CD4-positive, alpha-beta T cell treated with Interleukin-12 subunit alpha and Interleukin-12 subunit beta, for 1 hour (primary cell): Measurements from ENCODE around the gene EPS15.
"Not testable (repeated sequence)": the region's sequence is repeated elsewhere in the genome, so short reads cannot be mapped to it uniquely, and the experiment has no call there.

Source experiments
- DNase-seq: peaks from one replicate; pipeline ENCODE4 v3.0.0-alpha.2; 2020

Gene EPS15

GRCh38 chr1:51329443-51330325, 189.4 kb downstream of the EPS15 start:
- no peak for DNase-seq

- no peak for DNase-seq
These were observed 190.1 kb downstream of the EPS15 start for GRCh38 chr1:51328926-51329325.

GRCh38 chr1:51328279-51328678, 190.8 kb downstream of the EPS15 start:
- no peak for DNase-seq

DNA sequence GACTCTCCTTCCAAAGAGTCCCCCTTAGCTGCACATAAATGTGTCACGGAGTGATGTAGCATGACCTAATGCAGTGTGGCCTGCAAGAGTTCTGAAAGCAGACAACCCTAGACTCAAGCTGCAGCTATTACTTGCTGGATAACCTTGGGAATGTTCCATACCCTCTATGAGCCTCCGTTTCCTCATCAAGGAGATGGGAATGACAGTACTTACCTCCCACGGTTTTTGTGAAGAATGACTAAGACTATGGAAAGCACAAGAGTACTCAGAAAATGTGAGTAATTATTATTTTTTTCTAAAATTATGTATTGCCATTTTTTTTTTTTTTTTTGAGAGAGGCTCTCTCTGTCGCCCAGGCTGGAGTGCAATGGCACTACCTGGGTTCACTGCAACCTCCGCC, 191.7 kb downstream of the EPS15 start:
- DNase-seq = no peak

GRCh38 chr1:51326839-51327238, 192.2 kb downstream of the EPS15 start:
- DNase-seq = no peak

DNA sequence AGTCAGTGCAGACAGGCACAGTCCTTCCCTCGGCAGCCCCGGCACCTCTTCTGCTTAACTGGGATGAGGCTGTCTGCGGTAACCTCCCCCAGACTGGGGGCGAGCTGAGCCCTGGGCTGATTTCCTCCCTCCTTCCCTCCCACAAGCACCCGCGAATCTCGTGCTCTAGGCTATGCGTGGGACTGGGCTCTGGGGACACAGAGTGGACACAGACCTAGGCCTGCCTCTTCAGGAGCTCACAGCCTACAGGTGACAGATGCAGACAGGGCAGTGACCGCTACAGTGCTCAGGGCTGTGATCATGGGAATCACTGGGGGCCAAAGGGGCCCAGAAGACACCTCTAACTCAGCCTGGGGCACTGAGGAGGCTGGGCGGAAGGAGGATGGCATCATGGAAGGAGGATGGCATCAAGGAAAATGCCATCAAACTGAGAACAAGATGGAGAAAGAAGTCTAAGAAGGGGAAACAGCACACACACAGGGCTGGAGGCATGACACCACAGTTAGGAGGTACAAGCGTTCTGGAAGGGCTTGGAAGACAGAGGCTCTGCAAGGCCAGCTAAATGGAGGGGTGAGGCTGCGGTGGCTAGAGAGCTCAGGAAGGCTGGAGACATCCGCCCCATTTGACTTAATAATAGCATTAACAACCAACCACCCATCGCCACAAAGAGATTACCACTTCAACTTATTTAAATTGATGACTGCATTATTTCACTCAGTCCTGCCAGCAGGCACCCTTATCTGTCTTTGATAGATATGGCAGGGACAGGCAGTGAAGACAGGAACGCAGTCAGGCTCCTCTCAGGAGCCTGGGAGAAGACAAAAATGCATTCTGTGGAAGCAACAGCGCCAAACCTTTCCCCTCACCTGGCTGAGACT, 192.9 kb downstream of the EPS15 start:
- no peak for DNase-seq

DNA sequence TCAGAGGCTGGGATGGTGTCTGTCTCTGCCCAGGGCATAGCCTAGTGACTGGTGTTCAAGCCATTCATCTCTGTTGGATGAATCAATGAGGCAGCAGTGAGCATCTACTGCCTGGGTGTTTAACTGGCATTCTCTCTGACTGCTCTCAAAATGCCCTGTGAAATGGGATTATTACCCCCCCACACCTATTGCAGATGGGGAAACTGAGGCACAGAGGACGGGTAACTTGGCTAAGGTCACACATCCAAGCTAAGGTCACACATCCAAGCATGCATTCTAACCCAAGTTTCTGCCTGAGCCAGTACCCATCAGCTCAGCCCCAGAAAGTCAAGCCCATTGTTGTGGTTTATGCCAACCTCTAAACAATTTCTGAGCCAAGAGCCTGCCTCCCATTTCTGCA, 193.7 kb downstream of the EPS15 start:
- no peak for DNase-seq

- not testable (repeated sequence) for DNase-seq
These were observed 194.1 kb downstream of the EPS15 start for GRCh38 chr1:51325011-51325385.

GRCh38 chr1:51324251-51325010, 194.6 kb downstream of the EPS15 start:
- no peak for DNase-seq

DNA sequence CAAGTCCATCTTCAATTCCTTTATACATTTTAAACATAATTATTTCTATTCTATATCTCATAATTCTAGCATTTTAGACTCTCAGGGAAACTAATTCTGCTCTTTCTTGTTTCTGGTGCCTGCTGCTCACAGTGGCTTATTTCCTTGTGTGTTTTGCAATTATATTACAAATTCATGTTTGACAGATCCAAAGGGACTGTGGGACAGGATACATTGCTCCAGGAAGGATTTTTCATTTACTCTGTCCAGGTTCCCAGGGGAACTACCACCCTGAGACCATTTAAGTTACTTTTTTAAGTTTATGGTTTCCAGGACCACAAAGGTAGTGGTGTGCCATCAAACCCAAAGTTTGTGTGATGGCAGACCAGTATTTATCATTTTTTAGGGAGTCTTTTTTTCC, 195.3 kb downstream of the EPS15 start:
- no peak for DNase-seq

DNA sequence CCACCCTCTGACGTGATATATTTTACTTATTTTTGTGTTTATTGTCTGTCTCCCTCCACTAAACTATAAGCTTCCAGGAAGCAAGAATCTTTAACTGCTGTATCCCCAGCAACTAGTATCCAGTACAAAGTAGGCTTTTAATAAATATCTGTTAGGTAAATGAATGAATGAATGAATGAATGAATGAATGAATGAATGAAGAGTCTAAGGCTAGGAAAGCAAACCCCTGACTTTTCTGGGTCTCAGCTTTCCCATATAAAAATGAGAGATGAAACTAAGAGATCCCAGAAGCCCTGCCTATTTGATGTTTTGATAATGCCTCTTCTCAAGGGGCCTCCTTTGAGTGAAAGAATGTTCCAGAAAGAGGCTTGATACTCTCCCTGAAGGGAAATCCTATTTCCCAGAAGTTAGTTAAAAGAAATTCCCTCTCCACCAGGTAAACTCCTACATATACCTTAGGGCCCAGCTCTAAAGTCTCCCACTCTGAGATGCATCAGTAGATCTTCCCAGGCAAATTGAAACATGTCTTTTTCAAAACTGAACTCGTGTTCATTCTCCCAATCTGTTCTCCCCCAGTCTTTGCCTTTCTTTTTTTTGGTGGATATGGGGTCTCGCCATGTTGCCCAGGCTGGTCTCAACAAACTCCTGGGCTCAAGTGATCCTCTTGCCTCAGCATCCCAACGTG, 196.5 kb downstream of the EPS15 start:
- DNase-seq = no peak

DNA sequence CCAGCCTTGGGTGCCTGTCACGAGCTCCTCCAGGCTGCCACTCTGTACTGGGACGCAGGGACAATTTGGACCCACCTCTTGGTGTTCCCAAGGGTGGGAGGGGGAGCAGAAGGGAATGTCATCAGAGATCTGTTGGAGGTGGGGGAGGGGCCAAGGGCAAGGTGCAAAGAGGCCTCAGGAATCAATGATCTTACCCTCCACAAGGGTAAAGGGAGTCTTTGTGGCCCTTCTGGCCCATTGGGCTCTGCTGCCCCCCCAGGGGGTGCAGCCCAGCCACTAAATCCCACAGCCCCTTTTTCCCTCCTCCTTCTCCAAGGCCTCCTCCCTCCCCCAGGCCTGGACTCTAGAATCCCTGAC, 197.2 kb downstream of the EPS15 start:
- DNase-seq = no peak

- DNase-seq = no peak
These were observed 197.8 kb downstream of the EPS15 start for GRCh38 chr1:51320967-51321923.

- no peak for DNase-seq
These were observed 201.3 kb downstream of the EPS15 start for GRCh38 chr1:51317798-51318197.

DNA sequence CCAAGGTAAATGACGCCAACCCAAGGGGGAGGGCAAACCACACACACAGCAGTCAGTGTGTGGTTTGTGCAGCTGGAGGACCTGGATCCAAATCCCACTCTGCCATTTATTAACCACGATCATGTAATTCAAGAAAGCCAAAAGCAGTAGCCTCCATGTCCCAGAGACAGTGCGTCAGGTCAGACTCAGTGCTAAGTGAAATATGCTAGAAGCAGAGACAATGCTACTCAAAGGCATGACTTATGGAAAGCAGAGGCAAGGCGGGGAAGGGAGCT, 202.3 kb downstream of the EPS15 start:
- no peak for DNase-seq

GRCh38 chr1:51316113-51316845, 202.8 kb downstream of the EPS15 start:
- no peak for DNase-seq

GRCh38 chr1:51314974-51315373, 204.1 kb downstream of the EPS15 start:
- DNase-seq = no peak

GRCh38 chr1:51313961-51314777, 204.9 kb downstream of the EPS15 start:
- no peak for DNase-seq

- DNase-seq = no peak
These were observed 205.7 kb downstream of the EPS15 start for GRCh38 chr1:51313268-51313852.

- no peak for DNase-seq
These were observed 206.3 kb downstream of the EPS15 start for GRCh38 chr1:51312718-51313117.
